ENCODE results near the gene WDR45. TPM values are rescaled to one million over a fixed set of nuclear protein-coding genes. Genes with fewer than 3 reads are reported as not detected.

The WDR45 gene
- total RNA-seq, 2 experiments from 2014 or later: 22.4 to 23.9 TPM

DNA sequence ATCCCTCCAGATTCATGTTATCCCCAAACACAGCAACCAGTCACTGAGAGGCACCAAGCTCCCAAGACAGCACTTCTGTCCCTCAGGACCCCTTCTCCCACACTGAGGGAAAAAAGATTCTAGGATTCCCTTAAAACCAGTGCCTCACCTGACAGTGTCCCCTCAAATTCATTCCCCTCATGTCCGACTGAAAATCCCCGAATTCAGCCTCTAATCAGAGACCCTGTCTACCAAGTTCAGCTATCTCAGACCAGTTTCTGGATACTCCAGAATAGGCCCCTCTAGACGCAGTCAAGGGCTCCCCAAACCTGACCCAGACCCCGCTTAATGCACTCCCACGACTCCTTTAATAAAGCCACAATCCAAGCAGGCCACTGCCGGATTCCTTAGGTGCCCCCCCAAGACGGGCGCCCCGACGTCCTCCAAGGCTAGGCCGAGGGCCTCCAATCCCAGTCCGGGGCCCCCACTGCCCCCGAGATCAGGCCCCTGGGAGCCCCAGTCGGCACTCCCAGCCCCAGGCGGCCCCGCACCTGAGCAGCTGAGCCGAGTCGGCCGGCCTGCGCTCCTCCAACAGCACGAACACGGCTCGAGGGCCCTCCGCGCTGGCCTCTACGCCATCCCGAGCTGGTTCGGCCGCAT is 37.0 kb downstream of the WDR45 start:
- Mint-ChIP-seq H3K4me3 (peak overlapping the region; percentile 93), H3K27ac (peak overlapping the region; percentile 94), H3K27me3 (no peaks in the 10 kb centered on the region), H3K4me1 (peaks cover 41% of the 10 kb centered on the region), H3K9me3 (ENCODE audit: low read depth) (no peaks in the 10 kb centered on the region), H3K36me3 (ENCODE audit: low read depth) (peaks cover 16% of the 10 kb centered on the region)
- ATAC-seq (no peak), DNase-seq (no peak)
- ChIA-PET POLR2A (interaction anchor here (0.9 kb wide), 1 partner anchor 10 kb away, joined by 3 read pairs; no protein-coding TSS in a partner anchor), CTCF (interaction anchor here (0.6 to 1.1 kb wide), 3 partner anchors 10 to 96 kb away, joined by 3 to 5 read pairs (median 4); partner anchors contain the start of gene GRIPAP1)
- intact Hi-C loops (cut with DNase I, micrococcal nuclease): loop anchor here (1.0 kb wide), 12 partner anchors 11 to 468 kb away; partner anchors contain the start of genes GRIPAP1 (in 2 of the 2), PIM2 (in 1 of the 2), PPP1R3F (in 1 of the 2) and PQBP1 (in 1 of the 2)

DNA sequence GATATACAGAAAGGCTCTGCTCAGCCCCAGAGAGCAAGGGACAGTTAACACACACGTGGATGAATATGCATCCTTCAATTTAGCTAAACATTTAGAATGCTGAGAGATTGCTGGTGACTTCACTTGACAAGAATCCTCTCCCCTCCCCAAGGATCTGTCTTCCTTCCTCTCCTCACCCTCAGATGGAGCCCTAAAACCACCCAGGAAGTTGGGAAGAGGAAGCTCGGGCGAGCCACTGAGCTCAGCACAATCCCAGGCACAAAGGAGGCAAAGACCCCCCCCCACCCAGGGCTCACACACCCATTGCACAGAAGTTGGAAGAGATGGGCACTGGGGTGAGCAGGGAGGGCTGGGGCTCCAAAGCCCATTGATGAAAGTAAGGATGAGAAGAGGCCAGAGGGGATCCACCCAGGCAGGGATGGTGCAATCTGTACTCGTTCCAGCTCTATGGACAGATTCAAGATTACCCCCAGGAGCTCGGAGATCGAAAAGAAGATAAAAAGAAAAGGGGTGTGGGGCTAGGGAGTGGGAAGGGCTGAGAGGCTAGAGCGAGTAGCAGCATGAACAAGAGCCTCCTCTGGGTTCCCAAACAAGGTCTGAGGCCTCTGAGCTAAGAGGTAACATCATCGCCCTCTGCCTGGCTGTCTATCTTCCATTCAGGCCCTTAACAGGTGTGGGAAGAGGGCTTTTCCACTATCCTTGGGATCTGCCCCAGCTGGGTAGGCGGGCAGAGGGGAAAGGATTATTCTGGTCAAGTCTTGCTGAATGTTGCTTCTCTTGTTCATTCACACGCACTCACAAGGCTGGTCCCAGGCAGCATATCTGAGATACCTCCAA is 37.7 kb downstream of the WDR45 start:
- peak; percentile 20 for DNase-seq

DNA sequence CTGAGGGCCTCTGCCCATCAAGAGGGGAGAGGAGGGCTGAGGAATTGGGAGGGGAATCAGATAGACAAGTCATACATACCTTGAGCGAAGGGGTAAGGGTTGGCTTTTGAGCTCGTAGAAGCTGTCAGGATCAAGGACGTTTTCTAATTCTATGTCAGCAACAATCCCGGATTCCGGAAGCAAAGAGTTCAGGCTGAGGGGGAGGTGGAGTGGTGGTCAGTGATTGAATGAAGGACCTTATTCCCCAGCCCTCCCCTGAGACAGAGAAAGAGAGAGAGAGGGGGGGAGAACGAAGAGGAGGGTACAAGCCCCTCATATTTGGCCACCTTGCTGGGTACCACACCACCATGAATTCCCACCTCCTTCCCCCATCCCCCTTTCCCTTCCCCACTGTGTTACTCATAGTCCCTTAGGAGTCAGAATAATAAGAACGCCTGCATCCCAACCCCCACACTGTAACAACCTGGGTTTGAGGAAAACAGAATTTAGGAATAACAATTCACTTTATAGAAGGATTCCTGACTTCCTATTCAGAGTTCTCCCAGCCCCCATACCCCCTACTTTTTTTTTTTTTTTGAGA is 39.2 kb downstream of the WDR45 start:
- Mint-ChIP-seq H3K36me3 (ENCODE audit: low read depth) (peaks cover 19% of the 10 kb centered on the region), H3K4me3 (peak overlapping the region; percentile 43), H3K9me3 (ENCODE audit: low read depth) (no peaks in the 10 kb centered on the region), H3K4me1 (peaks cover 41% of the 10 kb centered on the region), H3K27ac (peak overlapping the region; percentile 76), H3K27me3 (no peaks in the 10 kb centered on the region)
- ATAC-seq (no peak), DNase-seq (no peak)
- ChIA-PET CTCF (no interaction called here), POLR2A (interaction anchor here (0.6 kb wide), 1 partner anchor 343 kb away, joined by 3 read pairs; no protein-coding TSS in a partner anchor)
- intact Hi-C loops (cut with DNase I, micrococcal nuclease): no loop called here

More for the DNA sequence above, 37.7 kb downstream of the WDR45 start:
- Mint-ChIP-seq H3K36me3 (ENCODE audit: low read depth) (peaks cover 17% of the 10 kb centered on the region), H3K27me3 (no peaks in the 10 kb centered on the region), H3K9me3 (ENCODE audit: low read depth) (no peaks in the 10 kb centered on the region), H3K4me3 (peak overlapping the region; percentile 93), H3K4me1 (peaks cover 41% of the 10 kb centered on the region), H3K27ac (peak overlapping the region; percentile 94)
- intact Hi-C loops (cut with DNase I, micrococcal nuclease): no loop called here
- no peak for ATAC-seq
- CTCF ChIA-PET: interaction anchor here (0.6 kb wide), 3 partner anchors 73 to 146 kb away, joined by 3 read pairs; no protein-coding TSS in a partner anchor
- POLR2A ChIA-PET: no interaction called here

DNA sequence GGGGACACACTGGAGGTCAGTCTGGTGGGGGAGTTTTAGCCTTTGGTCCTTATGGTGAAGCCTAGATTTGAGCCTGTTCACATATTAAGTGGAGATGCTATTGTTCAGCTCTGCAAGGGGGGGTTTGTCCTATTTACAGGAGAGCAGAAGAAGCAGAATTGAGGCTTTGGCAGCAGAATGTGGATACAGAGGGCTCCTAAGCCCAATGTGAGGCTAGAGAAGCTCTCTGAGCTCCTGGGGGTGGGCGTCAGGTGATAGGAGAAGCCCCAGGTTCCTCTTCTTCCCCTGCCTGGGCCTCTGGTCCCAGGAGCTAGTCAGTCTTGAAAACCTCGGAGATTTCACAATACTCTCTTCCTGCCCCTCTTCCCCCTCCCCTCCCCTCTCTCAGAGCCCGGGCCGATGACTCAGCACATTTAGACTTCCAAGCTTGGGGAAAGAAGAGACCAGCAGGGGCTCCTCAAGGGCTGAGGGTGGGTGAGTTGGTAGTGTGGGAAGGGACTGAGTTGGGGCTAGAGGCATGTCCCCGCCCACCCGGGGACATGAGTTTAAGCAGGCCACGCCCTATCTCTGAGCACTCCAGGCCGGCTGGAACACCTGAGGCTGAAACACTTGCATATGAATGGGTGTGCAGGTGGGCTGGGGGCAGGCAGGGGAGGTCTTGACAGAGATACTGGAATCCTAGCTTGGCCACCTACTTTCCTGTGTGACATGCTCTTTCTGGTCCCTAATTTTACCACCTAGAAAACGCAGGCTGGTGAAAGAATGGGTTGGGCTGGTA is 39.9 kb downstream of the WDR45 start:
- ATAC-seq (peak; percentile 25), DNase-seq (peak; percentile 67)
- Mint-ChIP-seq H3K4me3 (peak overlapping the region; percentile 43), H3K9me3 (ENCODE audit: low read depth) (no peaks in the 10 kb centered on the region), H3K36me3 (ENCODE audit: low read depth) (peaks cover 19% of the 10 kb centered on the region), H3K27me3 (no peaks in the 10 kb centered on the region), H3K4me1 (peaks cover 41% of the 10 kb centered on the region), H3K27ac (peak overlapping the region; percentile 76)
- CTCF ChIA-PET: no interaction called here
- intact Hi-C loops (cut with DNase I, micrococcal nuclease): no loop called here
- POLR2A ChIA-PET: interaction anchor here (0.6 kb wide), 1 partner anchor 342 kb away, joined by 3 read pairs; no protein-coding TSS in a partner anchor

DNA sequence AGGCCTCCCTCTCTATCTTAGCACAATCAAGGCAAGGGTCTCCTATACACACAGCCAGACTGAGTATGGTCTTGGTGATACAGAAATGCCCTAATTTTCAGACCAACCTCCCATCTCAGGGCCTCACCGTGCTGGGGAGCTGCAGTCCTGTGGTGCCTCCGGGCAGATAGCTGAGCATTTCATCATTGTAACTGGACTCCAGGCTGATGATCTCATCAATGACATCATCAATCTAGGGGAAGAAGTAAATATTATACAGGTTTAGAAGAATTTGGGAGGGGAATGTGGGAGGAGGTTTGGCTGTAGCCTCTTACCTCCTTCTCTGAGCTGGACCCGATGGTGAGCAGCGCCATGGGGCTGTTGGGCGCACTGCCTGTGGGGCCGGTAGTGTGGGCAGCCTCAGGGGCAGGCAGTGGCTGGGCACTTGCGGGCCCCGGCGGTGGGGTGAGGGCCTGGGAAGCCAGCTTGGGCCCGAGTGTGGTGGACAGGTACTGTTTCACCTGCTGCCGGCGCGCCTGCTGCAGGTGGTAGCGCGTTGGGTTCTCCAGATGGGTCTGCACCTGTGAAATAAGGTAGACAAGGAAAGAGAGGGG is 41.7 kb downstream of the WDR45 start:
- Mint-ChIP-seq H3K27me3 (no peaks in the 10 kb centered on the region), H3K36me3 (ENCODE audit: low read depth) (peaks cover 28% of the 10 kb centered on the region), H3K4me1 (peaks cover 35% of the 10 kb centered on the region), H3K4me3 (no peak overlapping the region), H3K27ac (no peak overlapping the region), H3K9me3 (ENCODE audit: low read depth) (no peaks in the 10 kb centered on the region)
- intact Hi-C loops (cut with DNase I, micrococcal nuclease): no loop called here
- DNase-seq (no peak), ATAC-seq (no peak)
- ChIA-PET CTCF (interaction anchor here (0.8 kb wide), 1 partner anchor 53 kb away, joined by 3 read pairs; no protein-coding TSS in a partner anchor), POLR2A (no interaction called here)

DNA sequence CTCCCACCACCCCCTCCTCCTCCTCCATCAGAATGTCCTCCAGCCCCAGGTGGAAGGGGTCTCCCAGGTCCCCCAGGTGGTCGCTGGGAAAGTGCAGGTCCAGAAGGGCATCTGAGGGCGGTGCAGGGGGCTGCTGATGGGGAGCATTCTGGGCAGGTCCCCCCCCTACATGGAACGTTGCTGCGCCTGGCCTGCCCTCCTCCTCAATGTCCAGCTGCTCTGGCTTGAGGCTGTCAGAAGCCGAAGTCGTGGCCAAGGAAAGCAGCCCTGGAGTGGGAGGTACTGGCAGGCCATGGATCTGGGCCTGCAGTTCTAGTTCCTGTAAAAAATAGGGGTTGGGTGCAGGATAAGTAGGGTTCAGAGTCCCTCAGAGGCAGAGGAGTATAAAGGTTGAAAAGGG is 49.4 kb downstream of the WDR45 start:
- Mint-ChIP-seq H3K36me3 (ENCODE audit: low read depth) (peaks cover 17% of the 10 kb centered on the region), H3K27ac (no peak overlapping the region), H3K9me3 (ENCODE audit: low read depth) (no peaks in the 10 kb centered on the region), H3K4me3 (no peak overlapping the region), H3K27me3 (no peaks in the 10 kb centered on the region), H3K4me1 (no peaks in the 10 kb centered on the region)
- no peak for DNase-seq
- POLR2A ChIA-PET: no interaction called here
- CTCF ChIA-PET: no interaction called here
- intact Hi-C loops (cut with DNase I, micrococcal nuclease): no loop called here
- no peak for ATAC-seq

DNA sequence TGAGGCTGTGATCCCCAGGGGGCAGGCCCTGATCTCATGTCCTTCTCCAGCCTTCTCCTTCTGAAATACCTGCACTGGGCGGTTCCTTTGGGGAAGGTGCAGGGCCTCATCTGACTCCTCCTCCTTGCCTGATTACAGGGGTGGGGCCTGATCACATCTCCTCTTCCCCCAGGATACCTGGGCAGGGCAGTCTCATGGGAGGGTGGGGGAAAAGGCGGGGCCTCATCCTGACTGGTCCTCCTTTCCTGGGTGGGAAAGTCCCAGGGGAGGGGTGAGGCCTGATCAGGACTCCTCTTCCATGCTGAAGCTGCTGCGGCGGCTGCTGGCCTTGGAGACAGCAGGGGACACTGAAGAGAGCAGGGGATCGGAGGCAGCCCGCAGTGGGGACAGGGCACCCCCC is 49.8 kb downstream of the WDR45 start:
- POLR2A ChIA-PET: no interaction called here
- no peak overlapping the region for H3K4me3 Mint-ChIP-seq
- peaks cover 17% of the 10 kb centered on the region for H3K36me3 Mint-ChIP-seq (ENCODE audit: low read depth)
- H3K27ac Mint-ChIP-seq: no peak overlapping the region
- no peaks in the 10 kb centered on the region for H3K27me3 Mint-ChIP-seq
- no peaks in the 10 kb centered on the region for H3K4me1 Mint-ChIP-seq
- no peaks in the 10 kb centered on the region for H3K9me3 Mint-ChIP-seq (ENCODE audit: low read depth)
- intact Hi-C loops (cut with DNase I, micrococcal nuclease): no loop called here
- CTCF ChIA-PET: no interaction called here
- DNase-seq: no peak
- ATAC-seq: no peak

Other genes starting within 250 kb of the WDR45 start
- gene PCSK1N, start 244.3 kb downstream of the WDR45 start, total RNA-seq: 1 to 10 TPM; 1.3 TPM
- gene TIMM17B, start 182.1 kb downstream of the WDR45 start, total RNA-seq: 10 to 100 TPM; 54.2 to 58.9 TPM
- gene PQBP1, start 182.0 kb downstream of the WDR45 start, total RNA-seq: 10 to 100 TPM; 73.4 to 75.3 TPM
- gene SLC35A2, start 168.2 kb downstream of the WDR45 start, total RNA-seq: 10 to 100 TPM; 19.7 to 20.3 TPM
- 100 to 1,000 TPM; 320 TPM for gene PIM2, start 160.9 kb downstream of the WDR45 start, total RNA-seq
- gene OTUD5, start 122.3 kb downstream of the WDR45 start, total RNA-seq: 10 to 100 TPM; 68.0 to 98.1 TPM
- 1 to 10 TPM; 2.5 to 2.8 TPM for gene KCND1, start 108.0 kb downstream of the WDR45 start, total RNA-seq
- gene GRIPAP1, start 77.6 kb downstream of the WDR45 start, total RNA-seq: 10 to 100 TPM; 57.8 to 63.3 TPM
- gene TFE3, start 36.5 kb downstream of the WDR45 start, total RNA-seq: 10 to 100 TPM; 27.1 to 27.5 TPM
- gene CCDC120, start 20.9 kb downstream of the WDR45 start, total RNA-seq: 1 to 10 TPM; 3.1 to 3.6 TPM
- 10 to 100 TPM in 1 of 2 experiments, 1 to 10 TPM in 1; 9.1 to 11.5 TPM for gene PRAF2, start 5.9 kb downstream of the WDR45 start, total RNA-seq
- 10 to 100 TPM; 17.8 to 21.2 TPM for gene GPKOW, start 43.8 kb upstream of the WDR45 start, total RNA-seq
- gene MAGIX, start 82.9 kb upstream of the WDR45 start, total RNA-seq: 1 to 10 TPM in 1 of 2 experiments, under 1 TPM in 1; 0.49 to 1.3 TPM
- gene PLP2, start 92.0 kb upstream of the WDR45 start, total RNA-seq: 100 to 1,000 TPM; 174 to 202 TPM
- gene PRICKLE3, start 106.5 kb upstream of the WDR45 start, total RNA-seq: 10 to 100 TPM; 22.3 to 23.0 TPM
- 1 to 10 TPM; 7.2 to 8.5 TPM for gene SYP, start 120.3 kb upstream of the WDR45 start, total RNA-seq
- gene CACNA1F, start 153.5 kb upstream of the WDR45 start, total RNA-seq: under 1 TPM; 0.65 to 0.87 TPM
- 10 to 100 TPM; 19.8 to 23.8 TPM for gene CCDC22, start 155.6 kb upstream of the WDR45 start, total RNA-seq
- gene FOXP3, start 184.8 kb upstream of the WDR45 start, total RNA-seq: 10 to 100 TPM; 17.9 to 20.0 TPM
- 1 to 10 TPM; 4.4 to 4.7 TPM for gene PPP1R3F, start 189.9 kb upstream of the WDR45 start, total RNA-seq
- not detected for gene GAGE10, start 223.8 kb upstream of the WDR45 start, total RNA-seq
- gene GAGE12J, start 242.2 kb upstream of the WDR45 start, total RNA-seq: not detected

Measured in activated CD4-positive, alpha-beta T cell treated with anti-CD3 and anti-CD28 coated beads for 36 hours (primary cell).